ENCODE data around the gene ZNF581. TPM values are rescaled to one million over a fixed set of nuclear protein-coding genes. Genes with fewer than 3 reads are reported as not detected.

The ZNF581 gene
- total RNA-seq, 2 donors from 2014 or later = 47.2 to 48.7 TPM

DNA sequence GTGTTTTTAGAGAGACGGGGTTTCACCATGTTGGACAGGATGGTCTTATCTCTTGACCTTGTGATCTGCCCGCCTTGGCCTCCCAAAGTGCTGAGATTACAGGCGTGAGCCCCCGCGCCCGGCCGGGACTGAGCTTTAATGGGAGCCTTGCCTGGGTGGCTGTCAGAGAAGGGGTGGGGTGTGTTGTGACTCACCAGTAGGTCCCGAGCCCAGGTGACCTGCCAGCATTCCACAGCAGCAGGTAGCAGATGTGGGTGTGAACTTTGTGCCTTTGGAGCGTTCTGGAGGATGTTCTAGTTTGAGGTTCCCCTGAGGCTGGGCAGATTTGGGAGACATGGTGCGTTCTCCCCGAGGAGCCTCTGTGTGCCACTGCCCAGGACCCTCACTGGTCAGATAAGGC is 24.5 kb downstream of the ZNF581 start:
- Mint-ChIP-seq H3K27ac (peak overlapping the region; percentile 79), H3K9me3 (no peaks in the 10 kb centered on the region), H3K4me1 (peaks cover 9% of the 10 kb centered on the region), H3K4me3 (no peak overlapping the region), H3K27me3 (ENCODE audit: insufficient read depth) (no peaks in the 10 kb centered on the region), H3K36me3 (ENCODE audit: low read depth) (peaks cover 78% of the 10 kb centered on the region)
- Histone ChIP-seq H3K27me3 (ENCODE audit: control insufficient read depth, insufficient read depth, low read length, poor library complexity, severe bottlenecking) (no peaks in the 10 kb centered on the region), H3K4me1 (ENCODE audit: control insufficient read depth, insufficient read depth, low read length) (peaks cover 4% of the 10 kb centered on the region), H3K9me3 (ENCODE audit: control insufficient read depth, low read length) (no peaks in the 10 kb centered on the region), H3K9ac (ENCODE audit: extremely low read depth, low read length, poor library complexity, severe bottlenecking) (no peak overlapping the region), H3K4me3 (ENCODE audit: low read length) (no peak overlapping the region), H3K36me3 (ENCODE audit: control insufficient read depth, insufficient read depth, low read length) (peaks cover 77% of the 10 kb centered on the region), H3K27ac (ENCODE audit: low read depth, low read length) (no peak overlapping the region)
- 90 to 100% methylated on average over 5 to 11 of the region's 11 CpGs for WGBS, 2 experiments (ENCODE audit: insufficient coverage in 1 of 2, insufficient read length in 1 of 2)
- TF ChIP-seq, protein P1, sequence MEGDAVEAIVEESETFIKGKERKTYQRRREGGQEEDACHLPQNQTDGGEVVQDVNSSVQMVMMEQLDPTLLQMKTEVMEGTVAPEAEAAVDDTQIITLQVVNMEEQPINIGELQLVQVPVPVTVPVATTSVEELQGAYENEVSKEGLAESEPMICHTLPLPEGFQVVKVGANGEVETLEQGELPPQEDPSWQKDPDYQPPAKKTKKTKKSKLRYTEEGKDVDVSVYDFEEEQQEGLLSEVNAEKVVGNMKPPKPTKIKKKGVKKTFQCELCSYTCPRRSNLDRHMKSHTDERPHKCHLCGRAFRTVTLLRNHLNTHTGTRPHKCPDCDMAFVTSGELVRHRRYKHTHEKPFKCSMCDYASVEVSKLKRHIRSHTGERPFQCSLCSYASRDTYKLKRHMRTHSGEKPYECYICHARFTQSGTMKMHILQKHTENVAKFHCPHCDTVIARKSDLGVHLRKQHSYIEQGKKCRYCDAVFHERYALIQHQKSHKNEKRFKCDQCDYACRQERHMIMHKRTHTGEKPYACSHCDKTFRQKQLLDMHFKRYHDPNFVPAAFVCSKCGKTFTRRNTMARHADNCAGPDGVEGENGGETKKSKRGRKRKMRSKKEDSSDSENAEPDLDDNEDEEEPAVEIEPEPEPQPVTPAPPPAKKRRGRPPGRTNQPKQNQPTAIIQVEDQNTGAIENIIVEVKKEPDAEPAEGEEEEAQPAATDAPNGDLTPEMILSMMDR (conservative IDR thresholded peaks at IDR 0.05) = no peak
- no peak for DNase-seq

DNA sequence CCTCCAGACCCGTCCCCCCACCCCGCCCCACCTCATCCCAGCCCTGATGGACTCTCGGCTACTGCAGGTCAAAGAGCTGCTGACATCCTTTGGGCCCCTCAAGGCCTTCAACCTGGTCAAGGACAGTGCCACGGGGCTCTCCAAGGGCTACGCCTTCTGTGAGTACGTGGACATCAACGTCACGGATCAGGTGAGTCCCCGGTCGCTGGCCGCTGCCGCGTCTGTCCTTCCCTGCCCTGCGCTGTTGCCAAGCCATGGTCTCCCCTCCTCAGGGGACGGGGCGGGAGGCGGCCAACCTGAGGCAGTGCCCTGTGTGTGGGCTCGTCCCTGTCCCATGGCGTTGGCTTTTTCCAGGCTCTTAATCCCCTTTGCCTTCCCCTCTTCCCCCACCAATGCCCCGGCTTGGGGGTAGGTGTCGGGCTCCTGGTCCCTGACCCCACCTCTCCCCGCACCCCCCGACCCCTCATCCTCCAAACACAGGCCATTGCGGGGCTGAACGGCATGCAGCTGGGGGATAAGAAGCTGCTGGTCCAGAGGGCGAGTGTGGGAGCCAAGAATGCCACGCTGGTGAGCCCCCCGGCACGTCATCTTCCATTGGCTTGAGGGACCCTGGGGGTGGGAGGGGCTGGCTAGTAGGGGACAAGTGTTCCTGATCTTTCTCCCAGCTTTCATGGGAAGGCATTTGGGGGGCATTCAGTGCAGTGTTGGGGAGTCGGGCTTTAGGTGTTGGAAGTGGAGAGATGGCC is 25.3 kb downstream of the ZNF581 start:
- no peak overlapping the region for H3K27ac ChIP-seq (ENCODE audit: low read depth, low read length)
- no peaks in the 10 kb centered on the region for H3K9me3 Mint-ChIP-seq
- no peak for DNase-seq
- 92 to 94% methylated on average over 15 to 30 of the region's 30 CpGs for WGBS, 2 experiments (ENCODE audit: insufficient coverage in 1 of 2, insufficient read length in 1 of 2)
- peaks cover 15% of the 10 kb centered on the region for H3K4me1 Mint-ChIP-seq
- no peaks in the 10 kb centered on the region for H3K27me3 Mint-ChIP-seq (ENCODE audit: insufficient read depth)
- TF ChIP-seq, protein P1 (conservative IDR thresholded peaks at IDR 0.05) = no peak
- peaks cover 4% of the 10 kb centered on the region for H3K4me1 ChIP-seq (ENCODE audit: control insufficient read depth, insufficient read depth, low read length)
- H3K36me3 ChIP-seq (ENCODE audit: control insufficient read depth, insufficient read depth, low read length) = peaks cover 75% of the 10 kb centered on the region
- no peaks in the 10 kb centered on the region for H3K9me3 ChIP-seq (ENCODE audit: control insufficient read depth, low read length)
- H3K36me3 Mint-ChIP-seq (ENCODE audit: low read depth) = peaks cover 78% of the 10 kb centered on the region
- no peaks in the 10 kb centered on the region for H3K27me3 ChIP-seq (ENCODE audit: control insufficient read depth, insufficient read depth, low read length, poor library complexity, severe bottlenecking)
- no peak overlapping the region for H3K9ac ChIP-seq (ENCODE audit: extremely low read depth, low read length, poor library complexity, severe bottlenecking)
- H3K4me3 Mint-ChIP-seq = no peak overlapping the region
- no peak overlapping the region for H3K4me3 ChIP-seq (ENCODE audit: low read length)
- no peak overlapping the region for H3K27ac Mint-ChIP-seq

DNA sequence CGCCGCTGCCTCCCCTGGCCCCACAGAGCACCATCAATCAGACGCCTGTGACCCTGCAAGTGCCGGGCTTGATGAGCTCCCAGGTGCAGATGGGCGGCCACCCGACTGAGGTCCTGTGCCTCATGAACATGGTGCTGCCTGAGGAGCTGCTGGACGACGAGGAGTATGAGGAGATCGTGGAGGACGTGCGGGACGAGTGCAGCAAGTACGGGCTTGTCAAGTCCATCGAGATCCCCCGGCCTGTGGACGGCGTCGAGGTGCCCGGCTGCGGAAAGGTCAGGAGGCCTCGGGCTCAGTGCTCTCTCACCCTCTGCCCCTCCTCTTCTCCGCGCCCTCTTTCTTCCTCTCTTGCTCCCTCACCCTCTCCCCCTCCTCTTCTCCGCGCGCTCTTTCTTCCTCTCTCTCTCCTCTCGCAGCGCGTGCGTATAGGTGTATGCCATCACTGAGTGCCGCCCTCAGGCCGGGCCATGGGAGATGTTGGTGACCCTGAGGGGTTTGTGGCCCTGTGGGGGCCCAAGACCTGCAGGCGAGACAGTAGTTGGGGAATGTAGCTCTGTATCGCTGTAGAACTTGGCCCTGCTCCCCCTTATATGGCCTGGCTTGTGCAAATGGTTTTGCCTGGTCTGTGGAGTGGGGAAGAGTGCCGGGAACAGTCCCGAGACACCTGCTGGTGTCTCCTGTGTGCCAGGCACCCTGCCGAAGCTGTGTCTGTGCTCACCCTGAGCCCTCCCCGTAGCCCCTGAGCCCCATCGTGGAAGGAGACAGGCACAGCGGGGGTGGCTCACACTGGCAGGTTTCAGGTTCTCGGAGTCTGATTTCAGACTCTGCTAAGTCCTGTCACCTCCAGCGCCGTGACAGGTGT is 26.2 kb downstream of the ZNF581 start:
- Mint-ChIP-seq H3K9me3 (no peaks in the 10 kb centered on the region), H3K27me3 (ENCODE audit: insufficient read depth) (no peaks in the 10 kb centered on the region), H3K4me1 (peaks cover 19% of the 10 kb centered on the region), H3K27ac (peak overlapping the region; percentile 58), H3K36me3 (ENCODE audit: low read depth) (peaks cover 74% of the 10 kb centered on the region), H3K4me3 (no peak overlapping the region)
- no peak for DNase-seq
- TF ChIP-seq, protein P1 (conservative IDR thresholded peaks at IDR 0.05) = no peak
- Histone ChIP-seq H3K27ac (ENCODE audit: low read depth, low read length) (no peak overlapping the region), H3K4me1 (ENCODE audit: control insufficient read depth, insufficient read depth, low read length) (peaks cover 4% of the 10 kb centered on the region), H3K27me3 (ENCODE audit: control insufficient read depth, insufficient read depth, low read length, poor library complexity, severe bottlenecking) (no peaks in the 10 kb centered on the region), H3K9ac (ENCODE audit: extremely low read depth, low read length, poor library complexity, severe bottlenecking) (no peak overlapping the region), H3K9me3 (ENCODE audit: control insufficient read depth, low read length) (no peaks in the 10 kb centered on the region), H3K36me3 (ENCODE audit: control insufficient read depth, insufficient read depth, low read length) (peaks cover 66% of the 10 kb centered on the region), H3K4me3 (ENCODE audit: low read length) (no peak overlapping the region)
- 92 to 95% methylated on average over 31 to 42 of the region's 43 CpGs for WGBS, 2 experiments (ENCODE audit: insufficient coverage in 1 of 2, insufficient read length in 1 of 2)

All from endodermal cell (in vitro differentiated cells).